ENCODE measurements around the gene FKBP4.

FKBP4 gene

GRCh38 chr12:2779281-2779680, 15.5 kb upstream of the FKBP4 start:
- no peak for DNase-seq (ENCODE audit: low spot score)

GRCh38 chr12:2783936-2784600, 10.7 kb upstream of the FKBP4 start:
- peak; percentile 51 for DNase-seq (ENCODE audit: low spot score)

- no peak for DNase-seq (ENCODE audit: low spot score)
Measured at GRCh38 chr12:2785017-2785416, 9.8 kb upstream of the FKBP4 start.

GRCh38 chr12:2791089-2791488, 3.7 kb upstream of the FKBP4 start:
- no peak for DNase-seq (ENCODE audit: low spot score)

GRCh38 chr12:2792671-2793500, 1.9 kb upstream of the FKBP4 start:
- no peak for DNase-seq (ENCODE audit: low spot score)

GRCh38 chr12:2793561-2793960, 1.2 kb upstream of the FKBP4 start:
- DNase-seq (ENCODE audit: low spot score) = no peak

- no peak for DNase-seq (ENCODE audit: low spot score)
Measured at GRCh38 chr12:2794191-2794735, 507 bp upstream of the FKBP4 start.

GRCh38 chr12:2795291-2796186, 769 bp downstream of the FKBP4 start:
- peak; percentile 65 for DNase-seq (ENCODE audit: low spot score)

GRCh38 chr12:2796187-2796666, 1.5 kb downstream of the FKBP4 start:
- DNase-seq (ENCODE audit: low spot score) = no peak

GRCh38 chr12:2797721-2798418, 3.1 kb downstream of the FKBP4 start:
- no peak for DNase-seq (ENCODE audit: low spot score)

- no peak for DNase-seq (ENCODE audit: low spot score)
Measured at GRCh38 chr12:2800046-2800570, 5.3 kb downstream of the FKBP4 start.

- DNase-seq (ENCODE audit: low spot score) = no peak
Measured at GRCh38 chr12:2801044-2801783, 6.4 kb downstream of the FKBP4 start.

- no peak for DNase-seq (ENCODE audit: low spot score)
Measured at GRCh38 chr12:2803635-2804392, 9.0 kb downstream of the FKBP4 start.

GRCh38 chr12:2804393-2805142, 9.8 kb downstream of the FKBP4 start:
- DNase-seq (ENCODE audit: low spot score) = no peak

- no peak for DNase-seq (ENCODE audit: low spot score)
Measured at GRCh38 chr12:2805143-2805520, 10.4 kb downstream of the FKBP4 start.

- no peak for DNase-seq (ENCODE audit: low spot score)
Measured at GRCh38 chr12:2806700-2807099, 11.9 kb downstream of the FKBP4 start.

GRCh38 chr12:2811801-2812200, 17.0 kb downstream of the FKBP4 start:
- DNase-seq (ENCODE audit: low spot score) = no peak

- peak; percentile 97 for DNase-seq (ENCODE audit: low spot score)
Measured at GRCh38 chr12:2812290-2813213, 17.8 kb downstream of the FKBP4 start, which contains the start of gene ITFG2. ITFG2 (plus strand) TSS chr12:2812668; CDS start chr12:2812761, 93 bp downstream.

Measured in CD4-positive, alpha-beta T cell treated with Interleukin-2 at 100 ng/mL for 4 hours (primary cell).